ENCODE results near the gene HLX.

- no peak for TF ChIP-seq CTCF (IDR thresholded peaks at IDR 0.05; ENCODE audit: low read length)
- no peak for TF ChIP-seq EZH2 (IDR thresholded peaks at IDR 0.05; ENCODE audit: borderline replicate concordance, low read length)
Measured at GRCh38 chr1:220917101-220917500, 37.9 kb downstream of the HLX start.
